GM13976 (cell line): ENCODE results near the gene ITGA2.
"Not testable (repeated sequence)": the region's sequence is repeated elsewhere in the genome, so short reads cannot be mapped to it uniquely, and the experiment has no call there.

ENCODE experiments used
- DNase-seq: peaks from one replicate; pipeline ENCODE4 v3.0.0; 2012; ENCODE audit warnings: low spot score
- in situ Hi-C: fragments of 300-500 bp; cut with MboI; formaldehyde crosslinking; loops from one replicate; pipeline ENCODE4 v1.12.0; 2022; ENCODE audit warnings: low sequenced_read_pairs, mixed read lengths, inconsistent platforms; ENCODE audit not compliant: unreplicated experiment
- TF ChIP-seq, protein P1 (sequence below): IDR thresholded peaks from 2 replicates; pipeline ENCODE4 v1.5.1; 2012; ENCODE audit warnings: borderline replicate concordance, mild to moderate bottlenecking; ENCODE audit not compliant: insufficient read depth; ENCODE audit errors: extremely low read depth, missing control alignments, control extremely low read depth

Gene ITGA2

DNA sequence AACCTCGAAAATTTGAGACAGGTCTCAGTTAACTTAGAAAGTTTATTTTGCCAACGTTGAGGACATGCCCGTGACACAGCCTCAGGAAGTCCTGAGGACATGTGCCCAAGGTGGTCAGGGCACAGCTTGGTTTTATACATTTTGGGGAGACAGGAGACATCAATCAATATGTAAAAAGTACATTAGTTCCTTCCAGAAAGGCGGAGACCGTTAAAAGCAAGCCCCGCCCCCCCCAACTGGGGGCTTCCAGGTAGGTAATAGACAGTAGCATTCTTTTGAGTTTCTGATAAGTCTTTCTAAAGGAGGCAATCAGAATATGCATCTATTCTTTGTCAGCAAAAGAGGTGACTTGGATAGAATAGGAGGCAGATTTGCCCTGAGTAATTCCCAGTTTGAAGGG is 121.0 kb downstream of the ITGA2 start:
- TF ChIP-seq, protein P1, sequence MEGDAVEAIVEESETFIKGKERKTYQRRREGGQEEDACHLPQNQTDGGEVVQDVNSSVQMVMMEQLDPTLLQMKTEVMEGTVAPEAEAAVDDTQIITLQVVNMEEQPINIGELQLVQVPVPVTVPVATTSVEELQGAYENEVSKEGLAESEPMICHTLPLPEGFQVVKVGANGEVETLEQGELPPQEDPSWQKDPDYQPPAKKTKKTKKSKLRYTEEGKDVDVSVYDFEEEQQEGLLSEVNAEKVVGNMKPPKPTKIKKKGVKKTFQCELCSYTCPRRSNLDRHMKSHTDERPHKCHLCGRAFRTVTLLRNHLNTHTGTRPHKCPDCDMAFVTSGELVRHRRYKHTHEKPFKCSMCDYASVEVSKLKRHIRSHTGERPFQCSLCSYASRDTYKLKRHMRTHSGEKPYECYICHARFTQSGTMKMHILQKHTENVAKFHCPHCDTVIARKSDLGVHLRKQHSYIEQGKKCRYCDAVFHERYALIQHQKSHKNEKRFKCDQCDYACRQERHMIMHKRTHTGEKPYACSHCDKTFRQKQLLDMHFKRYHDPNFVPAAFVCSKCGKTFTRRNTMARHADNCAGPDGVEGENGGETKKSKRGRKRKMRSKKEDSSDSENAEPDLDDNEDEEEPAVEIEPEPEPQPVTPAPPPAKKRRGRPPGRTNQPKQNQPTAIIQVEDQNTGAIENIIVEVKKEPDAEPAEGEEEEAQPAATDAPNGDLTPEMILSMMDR, result no peak

GRCh38 chr5:53111139-53111538 is 122.0 kb downstream of the ITGA2 start:
- TF ChIP-seq, protein P1, result no peak
- in situ Hi-C loops, result no loop called here
- DNase-seq, result no peak

More for the DNA sequence above, 121.0 kb downstream of the ITGA2 start:
- DNase-seq, result no peak
- in situ Hi-C loops, result no loop called here

- DNase-seq, in situ Hi-C loops: not testable (repeated sequence)
Observed at GRCh38 chr5:53112307-53112706, 123.2 kb downstream of the ITGA2 start.

DNA sequence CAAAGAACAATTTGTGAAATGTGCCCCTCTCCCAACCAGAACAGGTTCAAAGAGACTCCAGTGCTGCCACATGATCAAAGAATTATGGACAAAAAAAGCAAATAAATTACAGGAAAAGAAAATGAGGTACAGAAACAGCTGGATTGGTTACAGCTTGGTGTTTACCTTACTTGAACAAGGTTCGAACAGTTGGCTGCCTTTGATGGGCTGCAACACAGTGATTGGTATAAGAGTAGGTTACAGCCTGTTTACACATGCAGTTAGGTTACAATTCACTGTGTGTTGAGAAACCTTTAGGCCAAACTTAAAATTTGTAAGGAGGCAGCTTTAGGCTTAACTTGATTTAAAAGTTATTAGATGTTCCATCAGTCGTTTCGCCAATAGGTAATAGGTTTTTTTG is 123.8 kb downstream of the ITGA2 start:
- DNase-seq, result no peak
- in situ Hi-C loops, result no loop called here
- TF ChIP-seq, protein P1, result no peak

- TF ChIP-seq, protein P1, result no peak
- DNase-seq, result no peak
- in situ Hi-C loops, result no loop called here
Observed at GRCh38 chr5:53113947-53114346, 124.8 kb downstream of the ITGA2 start.

DNA sequence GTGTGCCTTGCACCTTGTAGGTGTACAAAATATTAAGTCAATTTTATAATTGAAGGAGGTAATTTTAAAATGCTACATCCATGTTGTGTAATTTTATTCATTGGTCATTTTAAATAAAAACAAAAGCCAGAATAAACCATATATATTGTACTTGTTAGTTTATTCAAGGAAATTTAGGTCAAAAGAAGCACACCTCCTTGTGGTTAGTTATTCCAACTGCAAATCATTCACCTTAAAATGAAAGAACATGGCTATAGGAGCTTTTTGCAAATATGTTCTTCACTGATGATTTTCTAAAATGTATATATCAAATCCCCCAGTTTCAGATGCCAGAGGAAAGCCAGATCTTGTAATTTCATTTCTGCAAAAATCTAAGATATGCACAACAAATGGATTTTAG is 125.8 kb downstream of the ITGA2 start:
- in situ Hi-C loops, result no loop called here
- no peak for DNase-seq
- TF ChIP-seq, protein P1, result no peak

DNA sequence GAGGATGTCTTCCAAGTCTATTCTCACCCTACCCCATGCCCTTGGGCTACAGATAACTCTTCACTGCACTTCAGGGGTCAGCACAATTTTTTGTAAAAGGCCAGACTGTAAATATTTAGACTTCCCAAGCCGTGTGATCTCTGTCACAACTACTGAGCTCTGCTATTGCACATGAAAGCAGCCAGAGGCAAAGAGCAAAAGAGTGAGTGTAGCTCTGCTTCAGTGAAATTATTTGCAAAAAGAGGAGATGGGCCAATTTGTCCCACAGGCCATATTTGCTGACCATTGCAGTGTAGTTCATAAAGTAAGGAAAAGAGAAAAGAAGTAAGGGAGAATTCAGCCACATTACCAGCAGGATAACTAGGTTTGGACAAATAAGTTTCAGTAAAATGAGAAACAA is 127.4 kb downstream of the ITGA2 start:
- TF ChIP-seq, protein P1, result no peak
- in situ Hi-C loops, result no loop called here
- DNase-seq, result no peak
